Astrocyte of the spinal cord (primary cell): ENCODE data around the gene TMEM198.

Source experiments
- DNase-seq: peaks from one replicate; pipeline ENCODE4 v3.0.0; 2011; ENCODE audit warnings: low read depth, low spot score
- H3K4me3 ChIP-seq: 2 replicates; pipeline ENCODE4 v1.5.1; 2011; ENCODE audit warnings: low read depth, mild to moderate bottlenecking, low read length, moderate library complexity
- in situ Hi-C: cut with HindIII; loops from 2 replicates; pipeline ENCODE4 v1.10.0; 2017; ENCODE audit warnings: low sequenced_read_pairs
- TF ChIP-seq, protein P1 (sequence below): IDR thresholded peaks from 2 replicates; pipeline ENCODE4 v1.5.1; 2012; ENCODE audit warnings: low read depth, mild to moderate bottlenecking, low read length, inconsistent platforms

Gene TMEM198

DNA sequence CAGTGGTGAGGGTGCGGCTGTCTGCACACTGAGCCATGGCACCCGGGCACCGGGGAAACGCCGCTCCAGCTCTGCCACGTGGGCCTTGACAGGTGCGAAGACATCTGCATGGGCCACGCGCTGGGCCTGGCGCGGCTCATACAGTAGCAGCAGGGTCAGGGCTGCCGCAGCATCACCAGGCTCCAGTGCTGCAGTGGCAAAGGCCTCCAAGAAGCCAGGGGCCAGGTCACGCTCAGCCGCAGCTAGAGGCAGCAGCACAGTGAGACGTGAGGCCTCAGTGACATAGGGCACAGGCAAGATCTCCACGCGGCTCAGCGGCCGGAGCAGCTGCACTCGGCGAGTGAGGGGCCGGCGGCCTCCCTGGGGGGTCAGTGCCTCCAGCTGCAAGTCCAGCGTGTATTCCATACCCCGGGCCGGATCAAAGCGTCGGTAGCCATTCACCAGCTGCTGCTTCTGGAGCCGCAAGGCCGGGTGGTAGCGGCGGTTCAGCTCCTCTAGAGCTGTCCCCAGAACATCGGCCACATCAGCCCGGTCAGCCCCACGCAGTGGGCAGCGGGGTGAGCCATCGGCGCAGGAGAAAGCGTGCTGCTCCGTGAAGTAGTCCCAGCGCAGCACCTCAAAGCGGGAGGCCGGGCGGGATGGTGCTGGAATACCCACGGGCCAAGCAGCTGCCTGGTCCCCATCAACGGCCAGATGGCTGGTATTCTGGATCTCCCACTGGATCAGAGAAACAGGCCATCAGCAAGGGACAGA, 3.7 kb upstream of the TMEM198 start:
- TF ChIP-seq, protein P1, sequence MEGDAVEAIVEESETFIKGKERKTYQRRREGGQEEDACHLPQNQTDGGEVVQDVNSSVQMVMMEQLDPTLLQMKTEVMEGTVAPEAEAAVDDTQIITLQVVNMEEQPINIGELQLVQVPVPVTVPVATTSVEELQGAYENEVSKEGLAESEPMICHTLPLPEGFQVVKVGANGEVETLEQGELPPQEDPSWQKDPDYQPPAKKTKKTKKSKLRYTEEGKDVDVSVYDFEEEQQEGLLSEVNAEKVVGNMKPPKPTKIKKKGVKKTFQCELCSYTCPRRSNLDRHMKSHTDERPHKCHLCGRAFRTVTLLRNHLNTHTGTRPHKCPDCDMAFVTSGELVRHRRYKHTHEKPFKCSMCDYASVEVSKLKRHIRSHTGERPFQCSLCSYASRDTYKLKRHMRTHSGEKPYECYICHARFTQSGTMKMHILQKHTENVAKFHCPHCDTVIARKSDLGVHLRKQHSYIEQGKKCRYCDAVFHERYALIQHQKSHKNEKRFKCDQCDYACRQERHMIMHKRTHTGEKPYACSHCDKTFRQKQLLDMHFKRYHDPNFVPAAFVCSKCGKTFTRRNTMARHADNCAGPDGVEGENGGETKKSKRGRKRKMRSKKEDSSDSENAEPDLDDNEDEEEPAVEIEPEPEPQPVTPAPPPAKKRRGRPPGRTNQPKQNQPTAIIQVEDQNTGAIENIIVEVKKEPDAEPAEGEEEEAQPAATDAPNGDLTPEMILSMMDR: no peak
- DNase-seq: no peak
- no peak overlapping the region for H3K4me3 ChIP-seq
- in situ Hi-C loops: no loop called here

DNA sequence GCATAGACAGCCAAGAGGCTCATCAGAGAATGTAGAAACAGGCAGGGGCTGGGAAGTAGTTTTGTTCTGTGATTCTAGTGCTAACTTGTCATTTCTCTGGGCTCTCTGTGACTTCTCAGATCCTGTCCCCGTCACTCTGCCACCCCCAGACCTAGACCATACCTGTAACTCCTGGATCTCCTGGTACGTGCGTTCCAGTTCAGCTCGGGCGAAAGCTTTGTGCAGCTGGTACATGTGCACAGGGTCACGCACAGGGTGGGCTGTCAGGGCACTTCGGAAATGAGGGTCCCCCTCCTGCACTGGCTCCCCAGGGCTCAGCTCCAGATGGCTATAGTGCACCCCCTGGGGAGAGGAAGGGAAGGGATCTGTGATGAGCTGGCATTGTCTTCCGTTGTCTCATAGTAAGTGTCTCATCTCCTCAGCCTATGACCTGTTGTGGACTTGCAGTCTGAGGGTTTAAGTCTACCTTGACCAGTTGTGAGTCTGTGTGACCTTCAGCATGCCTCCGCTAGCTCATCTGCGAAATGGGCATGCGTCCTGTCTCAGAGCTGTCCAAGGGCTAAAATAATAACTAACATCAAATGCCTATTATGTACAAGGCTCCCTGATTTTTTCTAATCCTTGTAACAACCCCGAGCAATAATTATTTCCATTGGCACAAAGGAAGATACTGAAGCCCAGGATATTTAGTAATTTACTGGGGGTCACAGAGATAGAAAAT, 2.9 kb upstream of the TMEM198 start:
- no peak overlapping the region for H3K4me3 ChIP-seq
- in situ Hi-C loops: no loop called here
- TF ChIP-seq, protein P1: no peak
- DNase-seq: no peak

DNA sequence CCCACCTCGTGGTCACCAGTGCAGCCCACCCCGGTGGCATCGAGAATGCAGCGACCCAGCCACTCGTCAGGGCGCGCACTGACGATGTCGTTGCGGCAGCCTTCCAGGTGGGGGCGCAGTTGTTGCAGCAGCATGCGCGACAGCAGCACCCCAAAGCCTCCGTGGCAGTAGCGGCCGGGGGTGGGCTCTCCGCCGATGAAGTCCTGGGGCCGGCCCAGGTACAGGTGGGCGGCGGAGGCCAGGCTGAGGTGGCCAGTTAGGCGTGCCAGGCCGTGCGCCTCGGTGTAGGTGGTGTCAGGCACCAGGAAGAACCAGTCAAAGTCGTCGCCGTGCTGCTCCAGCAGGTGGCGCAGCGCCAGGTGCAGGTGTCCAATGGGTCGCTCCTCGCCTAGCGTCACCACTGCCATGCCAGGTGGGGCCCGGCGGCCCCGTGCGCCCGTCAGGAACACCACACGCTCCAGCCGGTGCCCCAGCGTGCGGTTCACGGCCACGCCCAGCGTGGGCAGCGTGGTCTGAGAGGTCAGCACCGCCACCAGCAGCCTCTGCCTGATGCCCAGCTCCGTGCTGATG, 2.1 kb upstream of the TMEM198 start:
- DNase-seq: peak; percentile 70
- TF ChIP-seq, protein P1: peak; percentile 87
- peak overlapping the region; percentile 5 for H3K4me3 ChIP-seq
- in situ Hi-C loops: no loop called here

DNA sequence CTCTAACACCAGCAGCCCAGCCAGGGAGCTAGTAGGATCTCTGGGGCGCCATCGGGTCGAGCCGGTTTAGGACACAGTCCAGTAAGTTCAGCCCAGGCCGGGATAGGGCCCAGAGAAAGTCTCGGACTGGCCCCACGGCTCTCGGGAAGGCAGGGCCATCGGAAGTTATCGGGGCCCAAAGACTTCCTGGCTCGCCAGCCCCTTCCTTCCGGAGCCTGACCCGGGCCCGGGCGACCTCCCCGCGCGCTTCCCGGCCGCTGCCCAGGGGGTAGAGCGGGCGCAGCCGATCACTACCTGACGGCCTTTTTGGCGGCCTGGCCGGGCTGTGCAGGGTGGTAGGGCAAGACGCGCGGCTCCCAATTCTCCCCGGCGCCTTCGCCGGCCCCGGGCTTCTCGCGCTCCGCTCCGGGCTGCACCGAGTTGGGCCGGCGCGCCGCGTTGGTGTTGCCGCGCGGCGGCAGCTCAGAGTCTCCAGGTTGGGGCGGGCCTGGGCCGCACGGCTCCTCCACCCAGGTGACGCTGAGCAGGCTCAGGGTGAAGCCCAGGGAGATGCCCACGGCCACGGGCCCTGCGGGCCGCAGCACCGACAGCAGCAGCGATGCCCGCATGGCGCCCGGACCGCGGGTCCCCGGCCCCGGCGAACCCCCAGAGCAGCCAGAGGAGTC, 765 bp upstream of the TMEM198 start:
- peak; percentile 32 for DNase-seq

DNA sequence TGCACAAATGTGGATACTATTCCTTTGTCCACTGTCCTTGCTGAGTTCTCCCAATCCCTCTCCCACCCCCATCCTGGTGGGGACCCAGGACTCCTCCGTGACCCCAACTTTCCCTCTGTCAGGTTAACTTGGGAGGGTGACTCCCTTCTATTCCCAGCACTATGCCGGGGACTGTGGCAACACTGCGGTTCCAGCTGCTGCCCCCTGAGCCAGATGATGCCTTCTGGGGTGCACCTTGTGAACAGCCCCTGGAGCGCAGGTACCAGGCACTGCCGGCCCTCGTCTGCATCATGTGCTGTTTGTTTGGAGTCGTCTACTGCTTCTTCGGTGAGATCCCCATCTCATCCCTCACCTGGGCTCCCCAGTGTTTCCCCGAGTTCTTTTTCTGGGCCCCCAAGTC, 739 bp downstream of the TMEM198 start:
- H3K4me3 ChIP-seq: no peak overlapping the region
- in situ Hi-C loops: no loop called here
- TF ChIP-seq, protein P1: no peak
- no peak for DNase-seq

More for the DNA sequence above, 765 bp upstream of the TMEM198 start:
- in situ Hi-C loops: no loop called here
- H3K4me3 ChIP-seq: peak overlapping the region; percentile 68
- TF ChIP-seq, protein P1: no peak

DNA sequence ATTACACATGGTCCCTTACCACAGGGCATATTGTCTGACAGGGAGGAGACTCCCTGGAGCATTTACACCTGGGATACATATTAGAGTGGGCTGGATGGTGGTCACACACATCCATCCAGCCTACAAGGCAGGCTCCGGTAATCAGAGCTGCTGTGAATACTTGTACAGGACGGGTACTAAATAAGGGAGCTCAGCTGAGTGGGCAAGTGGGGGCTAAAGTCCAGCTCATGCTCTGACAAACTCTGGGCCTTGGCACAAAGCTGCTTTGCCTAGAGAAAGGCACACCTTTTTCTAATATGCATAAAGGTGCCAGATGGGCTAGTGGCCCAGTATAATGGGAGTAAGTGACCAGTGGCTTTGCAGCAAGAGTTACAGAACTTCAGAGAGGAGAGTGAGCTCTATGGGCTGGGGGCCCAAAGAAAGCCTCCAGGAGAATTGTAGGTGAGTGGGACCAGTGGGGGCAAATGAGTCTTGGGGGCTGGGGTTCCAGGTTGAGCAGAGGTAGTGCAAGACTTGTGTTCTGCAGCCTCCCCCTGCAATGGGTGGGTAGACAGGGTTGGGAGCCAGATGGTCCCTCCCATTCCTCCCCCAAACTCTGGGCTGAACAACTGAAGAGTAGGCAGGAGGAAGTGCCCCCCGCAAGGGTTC, 1.6 kb downstream of the TMEM198 start:
- no peak for DNase-seq
- H3K4me3 ChIP-seq: no peak overlapping the region
- TF ChIP-seq, protein P1: no peak
- in situ Hi-C loops: no loop called here
